Adipose tissue (tissue), 3 donors: ENCODE data around the gene TTLL5. TPM values are rescaled to one million over a fixed set of nuclear protein-coding genes. Genes with fewer than 3 reads are reported as not detected.

ENCODE experiments used
- polyA plus RNA-seq, 3 donors: library from polyadenylated mRNA; stranded (reverse); fragments of 200-250 nt; gene quantifications; one replicate each; pipeline ENCODE4 v1.2.3, GENCODE V29; 2013
- donor health status: healthy with polysubstance abuse.
- donor health status: Bipolar disorder and iron deficiency.
- donor health status: healthy.

TTLL5 gene
- polyA plus RNA-seq, 3 donors: 6.3 to 12.9 (median 8.9) TPM

Other genes with a start within 250 kb of the TTLL5 start
- 100 to 1,000 TPM in 1 of 3 donors, 10 to 100 TPM in 2; 10.9 to 149 (median 49.8) TPM for gene JDP2, start 233.2 kb upstream of the TTLL5 start, polyA plus RNA-seq
- gene BATF, start 138.8 kb upstream of the TTLL5 start, polyA plus RNA-seq: 10 to 100 TPM in 1 of 3 donors, 1 to 10 TPM in 2; 1.2 to 17.2 (median 8.5) TPM
- 1 to 10 TPM; 1.2 to 5.1 (median 1.3) TPM for gene FLVCR2, start 82.6 kb upstream of the TTLL5 start, polyA plus RNA-seq
- gene ERG28, start 370 bp upstream of the TTLL5 start, polyA plus RNA-seq: 10 to 100 TPM in 1 of 3 donors, 1 to 10 TPM in 2; 8.9 to 11.2 (median 9.5) TPM